Stimulated activated CD4-positive, alpha-beta T cell treated with anti-CD3 and anti-CD28 coated beads, TNF-alpha, amount 100 ng/mL, for 1 hour (primary cell): ENCODE measurements around the gene HEATR5A.
"Not testable (repeated sequence)": the region's sequence is repeated elsewhere in the genome, so short reads cannot be mapped to it uniquely, and the experiment has no call there.

Source experiments
- DNase-seq, 3 donors: peaks; one replicate each; pipeline ENCODE4 v3.0.0-alpha.2; 2020; ENCODE audit warnings: low read depth in 3 of 3, low spot score in 1 of 3

The HEATR5A gene

GRCh38 chr14:31420319-31421111, at the start of gene HEATR5A:
Gene HEATR5A, minus strand, starts transcription at chr14:31420550. Its CDS starts 17,575 bp downstream, at chr14:31402975.
- peak; percentile 78 to 88 (median 83) for DNase-seq

- no peak for DNase-seq
These were observed 46.2 kb upstream of the HEATR5A start for GRCh38 chr14:31466554-31466953.

GRCh38 chr14:31465111-31465510, 44.8 kb upstream of the HEATR5A start:
- DNase-seq = no peak

GRCh38 chr14:31462450-31462849, 42.1 kb upstream of the HEATR5A start:
- not testable (repeated sequence) for DNase-seq

GRCh38 chr14:31461545-31461944, 41.2 kb upstream of the HEATR5A start:
- DNase-seq = no peak

GRCh38 chr14:31457665-31458659, 37.6 kb upstream of the HEATR5A start:
- DNase-seq = no peak

- DNase-seq = peak; percentile 82 to 89 (median 85)
These were observed 36.7 kb upstream of the HEATR5A start, which contains the start of gene DTD2 for GRCh38 chr14:31456841-31457664. Gene DTD2, minus strand, starts transcription at chr14:31457506. Its CDS starts 113 bp downstream, at chr14:31457393.

GRCh38 chr14:31449971-31450610, 29.7 kb upstream of the HEATR5A start:
- DNase-seq = no peak

- DNase-seq = no peak
These were observed 28.8 kb upstream of the HEATR5A start for GRCh38 chr14:31449136-31449535.

- no peak for DNase-seq
These were observed 25.4 kb upstream of the HEATR5A start for GRCh38 chr14:31445703-31446102.

- no peak for DNase-seq
These were observed 21.9 kb upstream of the HEATR5A start for GRCh38 chr14:31442284-31442683.

GRCh38 chr14:31441273-31442111, 21.1 kb upstream of the HEATR5A start:
- no peak for DNase-seq

- no peak for DNase-seq
These were observed 19.9 kb upstream of the HEATR5A start for GRCh38 chr14:31440280-31440679.

- DNase-seq = no peak
These were observed 19.2 kb upstream of the HEATR5A start for GRCh38 chr14:31439561-31439960.

- not testable (repeated sequence) for DNase-seq
These were observed 16.8 kb upstream of the HEATR5A start for GRCh38 chr14:31437045-31437691.

- no peak for DNase-seq
These were observed 14.9 kb upstream of the HEATR5A start for GRCh38 chr14:31435276-31435675.

- no peak for DNase-seq
These were observed 10.4 kb upstream of the HEATR5A start for GRCh38 chr14:31430634-31431264.

- DNase-seq = no peak
These were observed 9.4 kb upstream of the HEATR5A start for GRCh38 chr14:31429791-31430190.
